ENCODE data around the gene PAPPA.

- no peak for TF ChIP-seq CTCF (IDR thresholded peaks at IDR 0.05; ENCODE audit: insufficient read depth, low read length, poor library complexity, severe bottlenecking)
- TF ChIP-seq EZH2phosphoT487 (conservative IDR thresholded peaks at IDR 0.05; ENCODE audit: low read length): no peak
Observed at GRCh38 chr9:116350213-116350612, 196.6 kb downstream of the PAPPA start.

All from SU-DHL-6 (cell line).